ENCODE data around the gene EXOC8. TPM values are rescaled to one million over a fixed set of nuclear protein-coding genes. Genes with fewer than 3 reads are reported as not detected.

The EXOC8 gene
- total RNA-seq, 1 experiment from 2014 or later = 11.3 TPM

- peaks cover 40% of the 10 kb centered on the region for H3K4me1 Mint-ChIP-seq
These were observed 2.7 kb downstream of the EXOC8 start for GRCh38 chr1:231334952-231335351.

GRCh38 chr1:231334079-231334666 lies 3.5 kb downstream of the EXOC8 start:
- Mint-ChIP-seq H3K27ac (no peak overlapping the region), H3K36me3 (0 out of 2 replicates have a peak, but pooled peaks cover 6% of the 10 kb centered on the region), H3K27me3 (ENCODE audit: low read depth) (peaks cover 4% of the 10 kb centered on the region), H3K4me3 (peak overlapping the region; percentile 64), H3K9me3 (no peaks in the 10 kb centered on the region), H3K4me1 (peaks cover 34% of the 10 kb centered on the region)
- POLR2A ChIA-PET = no interaction called here
- no peak for TF ChIP-seq CBFB (CRISPR knock-in tag; IDR thresholded peaks at IDR 0.05; ENCODE audit: low read depth)
- ATAC-seq (no peak), DNase-seq (ENCODE audit: low spot score) (no peak)
- CTCF ChIA-PET = interaction anchor here (1.2 kb wide), 1 partner anchor 18 kb away, joined by 6 read pairs; no protein-coding TSS in a partner anchor

More at GRCh38 chr1:231334952-231335351, 2.7 kb downstream of the EXOC8 start:
- Mint-ChIP-seq H3K36me3 (0 out of 2 replicates have a peak, but pooled peaks cover 6% of the 10 kb centered on the region), H3K27ac (no peak overlapping the region), H3K27me3 (ENCODE audit: low read depth) (peaks cover 4% of the 10 kb centered on the region), H3K9me3 (no peaks in the 10 kb centered on the region), H3K4me3 (peak overlapping the region; percentile 64)
- ChIA-PET POLR2A (no interaction called here), CTCF (interaction anchor here (1.2 kb wide), 1 partner anchor 19 kb away, joined by 6 read pairs; no protein-coding TSS in a partner anchor)
- TF ChIP-seq RORB (CRISPR knock-in tag; IDR thresholded peaks at IDR 0.05) (no peak), FOXJ3 (CRISPR knock-in tag; IDR thresholded peaks at IDR 0.05; ENCODE audit: borderline replicate concordance) (no peak)
- DNase-seq (ENCODE audit: low spot score) (no peak), ATAC-seq (no peak)

GRCh38 chr1:231332761-231333160 lies 4.9 kb downstream of the EXOC8 start:
- ChIA-PET CTCF (interaction anchor here (1.0 kb wide), 1 partner anchor 17 kb away, joined by 3 read pairs; no protein-coding TSS in a partner anchor), POLR2A (no interaction called here)

More at GRCh38 chr1:231332761-231333160, 4.9 kb downstream of the EXOC8 start:
- ATAC-seq (no peak), DNase-seq (ENCODE audit: low spot score) (no peak)
- Mint-ChIP-seq H3K4me3 (no peak overlapping the region), H3K9me3 (no peaks in the 10 kb centered on the region), H3K27me3 (ENCODE audit: low read depth) (peaks cover 3% of the 10 kb centered on the region), H3K27ac (no peak overlapping the region), H3K4me1 (peaks cover 31% of the 10 kb centered on the region), H3K36me3 (0 out of 2 replicates have a peak, but pooled peaks cover 6% of the 10 kb centered on the region)
- TF ChIP-seq CTCF (IDR thresholded peaks at IDR 0.05) (no peak), ATF2 (CRISPR knock-in tag; IDR thresholded peaks at IDR 0.05; ENCODE audit: borderline replicate concordance, low read depth) (no peak), PREB (CRISPR knock-in tag; IDR thresholded peaks at IDR 0.05; ENCODE audit: borderline replicate concordance) (no peak), USF2 (CRISPR knock-in tag; IDR thresholded peaks at IDR 0.05) (no peak), E2F5 (CRISPR knock-in tag; IDR thresholded peaks at IDR 0.05) (no peak), TP53 (CRISPR knock-in tag; IDR thresholded peaks at IDR 0.05) (no peak), ZNF219 (CRISPR knock-in tag; IDR thresholded peaks at IDR 0.05; ENCODE audit: borderline replicate concordance) (no peak), SOX15 (CRISPR knock-in tag; IDR thresholded peaks at IDR 0.05) (no peak), AFF4 (CRISPR knock-in tag; IDR thresholded peaks at IDR 0.05; ENCODE audit: borderline replicate concordance) (no peak), MXD4 (CRISPR knock-in tag; IDR thresholded peaks at IDR 0.05; ENCODE audit: borderline replicate concordance) (no peak), TEAD4 (CRISPR knock-in tag; IDR thresholded peaks at IDR 0.05) (no peak), GTF2I (CRISPR knock-in tag; conservative IDR thresholded peaks at IDR 0.05) (no peak)

All from WTC11 (cell line).